A673 (cell line): ENCODE results near the gene ARHGAP44.

Experiments
- EZH2 ChIP-seq: fragments of 200-600 bp; sonication (generic); IDR thresholded peaks from 2 replicates; pipeline ENCODE4 v1.6.1; 2017; ENCODE audit warnings: borderline replicate concordance, low read depth, mild to moderate bottlenecking, mixed read lengths, antibody characterized with exemption, low read length; ENCODE audit not compliant: poor library complexity, severe bottlenecking
- TF ChIP-seq, protein P1 (sequence below): fragments of 300-800, 200-600 bp; sonication (generic); conservative IDR thresholded peaks from 2 replicates; pipeline ENCODE4 v1.5.1; 2017; ENCODE audit warnings: low read depth, mild to moderate bottlenecking, antibody characterized with exemption, low read length, moderate library complexity, mixed read lengths

DNA sequence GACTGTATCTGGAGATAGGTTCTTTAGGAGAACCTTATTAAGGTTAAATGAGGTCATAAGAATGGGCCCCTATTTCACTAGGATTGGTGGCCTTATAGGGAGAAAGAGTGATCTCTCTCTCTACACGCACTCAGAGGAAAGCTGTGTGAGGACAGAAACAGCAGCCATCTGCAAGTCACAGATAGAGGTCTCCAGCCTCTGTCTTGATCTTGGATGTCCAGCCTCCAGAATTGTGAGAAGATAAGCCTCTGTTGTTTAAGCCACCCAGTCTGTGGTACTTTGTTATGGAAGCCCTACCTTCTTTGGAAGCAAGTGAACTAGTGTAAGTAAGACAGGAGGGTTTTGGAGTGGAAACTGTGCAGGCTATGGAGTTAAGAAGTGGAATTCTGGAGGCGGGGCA, 135.3 kb downstream of the ARHGAP44 start:
- TF ChIP-seq, protein P1, sequence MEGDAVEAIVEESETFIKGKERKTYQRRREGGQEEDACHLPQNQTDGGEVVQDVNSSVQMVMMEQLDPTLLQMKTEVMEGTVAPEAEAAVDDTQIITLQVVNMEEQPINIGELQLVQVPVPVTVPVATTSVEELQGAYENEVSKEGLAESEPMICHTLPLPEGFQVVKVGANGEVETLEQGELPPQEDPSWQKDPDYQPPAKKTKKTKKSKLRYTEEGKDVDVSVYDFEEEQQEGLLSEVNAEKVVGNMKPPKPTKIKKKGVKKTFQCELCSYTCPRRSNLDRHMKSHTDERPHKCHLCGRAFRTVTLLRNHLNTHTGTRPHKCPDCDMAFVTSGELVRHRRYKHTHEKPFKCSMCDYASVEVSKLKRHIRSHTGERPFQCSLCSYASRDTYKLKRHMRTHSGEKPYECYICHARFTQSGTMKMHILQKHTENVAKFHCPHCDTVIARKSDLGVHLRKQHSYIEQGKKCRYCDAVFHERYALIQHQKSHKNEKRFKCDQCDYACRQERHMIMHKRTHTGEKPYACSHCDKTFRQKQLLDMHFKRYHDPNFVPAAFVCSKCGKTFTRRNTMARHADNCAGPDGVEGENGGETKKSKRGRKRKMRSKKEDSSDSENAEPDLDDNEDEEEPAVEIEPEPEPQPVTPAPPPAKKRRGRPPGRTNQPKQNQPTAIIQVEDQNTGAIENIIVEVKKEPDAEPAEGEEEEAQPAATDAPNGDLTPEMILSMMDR: no peak
- no peak for TF ChIP-seq EZH2
